ENCODE results near the gene PLXNA1.

Gene PLXNA1

GRCh38 chr3:126998728-126999127 lies 15.8 kb downstream of the PLXNA1 start:
- peak overlapping the region; percentile 53 for H3K27ac ChIP-seq
- TF ChIP-seq CTCF (conservative IDR thresholded peaks at IDR 0.05), result no peak

- TF ChIP-seq CTCF (conservative IDR thresholded peaks at IDR 0.05), result no peak
- peak overlapping the region; percentile 53 for H3K27ac ChIP-seq
Measured at GRCh38 chr3:126999383-126999782, 16.5 kb downstream of the PLXNA1 start.

- no peak overlapping the region for H3K27ac ChIP-seq
- no peak for TF ChIP-seq CTCF (conservative IDR thresholded peaks at IDR 0.05)
Measured at GRCh38 chr3:127000119-127000518, 17.2 kb downstream of the PLXNA1 start.

- no peak overlapping the region for H3K27ac ChIP-seq
- no peak for TF ChIP-seq CTCF (conservative IDR thresholded peaks at IDR 0.05)
Measured at GRCh38 chr3:127000761-127001160, 17.8 kb downstream of the PLXNA1 start.

GRCh38 chr3:127001486-127002194 lies 18.7 kb downstream of the PLXNA1 start:
- no peak for TF ChIP-seq CTCF (conservative IDR thresholded peaks at IDR 0.05)
- no peak overlapping the region for H3K27ac ChIP-seq

GRCh38 chr3:127002195-127003174 lies 19.6 kb downstream of the PLXNA1 start:
- H3K27ac ChIP-seq, result no peak overlapping the region
- no peak for TF ChIP-seq CTCF (conservative IDR thresholded peaks at IDR 0.05)

GRCh38 chr3:127003175-127003555 lies 20.2 kb downstream of the PLXNA1 start:
- H3K27ac ChIP-seq, result no peak overlapping the region
- TF ChIP-seq CTCF (conservative IDR thresholded peaks at IDR 0.05), result no peak

Measured in VCaP (cell line).